HepG2 (cell line): ENCODE data around the gene TM4SF4. TPM values are rescaled to one million over a fixed set of nuclear protein-coding genes. Genes with fewer than 3 reads are reported as not detected.

Source experiments
- CAMTA2 ChIP-seq: sonication (generic); formaldehyde crosslinking; IDR thresholded peaks from 2 replicates; pipeline ENCODE4 v1.4.0; 2020; ENCODE audit warnings: mild to moderate bottlenecking, missing genetic modification reagents, borderline replicate concordance
- FOXA1 ChIP-seq, 2 experiments: fragments of 450-650 bp in 1 of 2; sonication (generic) in 1 of 2; formaldehyde crosslinking in 1 of 2; IDR thresholded peaks; 2 replicates each; pipeline versions ENCODE4 v1.4.0 to v1.6.1; 2016 to 2020; ENCODE audit warnings: missing genetic modification reagents in 1 of 2
- HNRNPH1 ChIP-seq: fragments of 200-400 bp; formaldehyde crosslinking; optimal IDR thresholded peaks from 2 replicates; pipeline ENCODE3; 2017; ENCODE audit warnings: mild to moderate bottlenecking, low read depth, low read length
- MED8 ChIP-seq: sonication (generic); formaldehyde crosslinking; IDR thresholded peaks from 2 replicates; pipeline ENCODE4 v1.8.1; 2023; ENCODE audit warnings: mild to moderate bottlenecking, missing genetic modification reagents; ENCODE audit not compliant: insufficient replicate concordance
- NFKB2 ChIP-seq: sonication (generic); formaldehyde crosslinking; IDR thresholded peaks from 2 replicates; pipeline ENCODE4 v1.4.0; 2020; ENCODE audit warnings: missing genetic modification reagents, borderline replicate concordance
- PHF8 ChIP-seq: sonication (generic); formaldehyde crosslinking; IDR thresholded peaks from 2 replicates; pipeline ENCODE4 v1.5.0; 2020; ENCODE audit warnings: missing genetic modification reagents
- REPIN1 ChIP-seq: sonication (generic); formaldehyde crosslinking; IDR thresholded peaks from 2 replicates; pipeline ENCODE4 v1.8.0; 2022; ENCODE audit warnings: missing genetic modification reagents, low read depth, mild to moderate bottlenecking, borderline replicate concordance
- SP2 ChIP-seq: sonication (generic); formaldehyde crosslinking; IDR thresholded peaks from 2 replicates; pipeline ENCODE4 v1.5.1; 2020; ENCODE audit warnings: mild to moderate bottlenecking, missing genetic modification reagents
- STAG1 ChIP-seq: sonication (generic); formaldehyde crosslinking; IDR thresholded peaks from 2 replicates; pipeline ENCODE4 v1.4.0; 2020; ENCODE audit warnings: missing genetic modification reagents
- ZFX ChIP-seq: sonication (generic); formaldehyde crosslinking; IDR thresholded peaks from 2 replicates; pipeline ENCODE4 v1.4.0; 2020; ENCODE audit warnings: mild to moderate bottlenecking, low read depth, missing genetic modification reagents, moderate library complexity
- ZNF292 ChIP-seq: sonication (generic); formaldehyde crosslinking; IDR thresholded peaks from 2 replicates; pipeline ENCODE4 v1.8.1; 2022; ENCODE audit warnings: mild to moderate bottlenecking, low read depth, missing genetic modification reagents, borderline replicate concordance
- ZSCAN31 ChIP-seq: sonication (generic); formaldehyde crosslinking; IDR thresholded peaks from 2 replicates; pipeline ENCODE4 v1.5.0; 2020; ENCODE audit warnings: low read depth, mild to moderate bottlenecking, missing genetic modification reagents
- polyA plus RNA-seq, 8 experiments: library from polyadenylated mRNA; depleted of rRNA in 3 of 8; stranded (reverse) in 7 of 8; unstranded in 1 of 8; fragments of >200 nt; fragmentation: Illumina TruSeq in 4 of 8; extraction: Trizol in 4 of 8; gene quantifications; 2 replicates each; pipeline versions ENCODE4 v1.2.1 to v1.2.3, GENCODE V29; 2011 to 2016; ENCODE audit warnings: low read depth in 4 of 8, missing spikeins in 1 of 8, mixed read lengths in 1 of 8; ENCODE audit not compliant: insufficient read depth in 1 of 8
- total RNA-seq, 5 experiments: library from RNA; depleted of rRNA; stranded (reverse); fragments of >200 nt; fragmentation: Illumina TruSeq; extraction: Trizol; gene quantifications; 2 replicates each; pipeline ENCODE4 v1.2.3, GENCODE V29; 2016; ENCODE audit warnings: low read depth in 1 of 5
- TF ChIP-seq, protein P1 (sequence below): sonication (generic); formaldehyde crosslinking; IDR thresholded peaks from 2 replicates; pipeline ENCODE4 v1.4.0; 2020; ENCODE audit warnings: missing genetic modification reagents
- TF ChIP-seq, protein P2 (sequence below): sonication (generic); formaldehyde crosslinking; IDR thresholded peaks from 2 replicates; pipeline ENCODE4 v1.4.0; 2020; ENCODE audit warnings: missing genetic modification reagents
- TF ChIP-seq, protein P3 (sequence below), 2 experiments: fragments of 450-650 bp in 1 of 2; sonication (generic) in 1 of 2; formaldehyde crosslinking in 1 of 2; IDR thresholded peaks; 2 replicates each; pipeline versions ENCODE4 v1.6.1 to v1.8.0; 2016 to 2022; ENCODE audit warnings: antibody characterized with exemption in 1 of 2, mild to moderate bottlenecking in 1 of 2, missing genetic modification reagents in 1 of 2

The TM4SF4 gene
- total and polyA plus RNA-seq, 2 of the 13 experiments (the other 11 are each of a cell fraction or from before 2014, with no cell fraction given): 0.63 to 0.95 TPM

DNA sequence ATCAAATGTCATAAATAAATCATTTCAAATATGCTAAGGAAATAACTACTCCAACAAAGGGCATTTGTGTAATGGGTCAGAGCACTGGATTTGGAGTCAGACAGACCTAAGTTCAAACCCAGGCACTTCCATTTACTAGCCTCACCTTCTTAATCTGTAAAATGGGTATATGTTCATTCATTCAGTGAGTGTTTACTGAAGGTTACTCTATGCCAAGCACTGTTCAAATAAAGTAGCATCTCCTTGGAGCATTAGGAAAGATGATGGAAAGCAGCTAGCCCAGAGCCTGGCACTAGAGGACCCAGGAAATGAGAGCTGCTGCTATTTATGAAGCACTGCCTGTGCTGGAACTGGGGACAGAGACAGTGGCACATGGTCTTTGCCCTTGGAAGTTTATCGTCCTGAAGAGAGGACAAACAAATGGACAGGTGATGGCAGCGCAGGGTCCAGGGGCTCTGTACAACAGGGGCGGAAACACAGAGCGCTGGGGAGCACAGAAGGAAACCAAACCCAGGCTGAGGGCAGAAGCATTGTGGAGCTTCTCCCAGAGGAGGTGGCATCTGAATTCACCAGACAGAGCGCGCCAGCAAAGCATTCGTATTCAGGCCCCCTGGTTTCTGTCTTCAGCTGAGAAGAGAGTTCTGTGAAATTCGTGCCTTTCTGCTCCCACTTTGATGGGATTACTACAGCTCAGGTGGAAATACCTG is 19.0 kb downstream of the TM4SF4 start (continued):
- TF ChIP-seq ZFX (CRISPR knock-in tag): no peak
- no peak for TF ChIP-seq SP2 (CRISPR knock-in tag)
- TF ChIP-seq ZSCAN31: 0 out of 2 replicates have a peak, but pooled peaks have one; percentile 64
- TF ChIP-seq, protein P1, sequence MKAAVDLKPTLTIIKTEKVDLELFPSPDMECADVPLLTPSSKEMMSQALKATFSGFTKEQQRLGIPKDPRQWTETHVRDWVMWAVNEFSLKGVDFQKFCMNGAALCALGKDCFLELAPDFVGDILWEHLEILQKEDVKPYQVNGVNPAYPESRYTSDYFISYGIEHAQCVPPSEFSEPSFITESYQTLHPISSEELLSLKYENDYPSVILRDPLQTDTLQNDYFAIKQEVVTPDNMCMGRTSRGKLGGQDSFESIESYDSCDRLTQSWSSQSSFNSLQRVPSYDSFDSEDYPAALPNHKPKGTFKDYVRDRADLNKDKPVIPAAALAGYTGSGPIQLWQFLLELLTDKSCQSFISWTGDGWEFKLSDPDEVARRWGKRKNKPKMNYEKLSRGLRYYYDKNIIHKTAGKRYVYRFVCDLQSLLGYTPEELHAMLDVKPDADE (CRISPR knock-in tag): no peak
- peak; percentile 19; the same call in 1 of the 2 replicates for TF ChIP-seq STAG1 (CRISPR knock-in tag)
- TF ChIP-seq FOXA1 (IDR thresholded peaks at IDR 0.05): no peak
- TF ChIP-seq FOXA1 (CRISPR knock-in tag; IDR thresholded peaks at IDR 0.05): peak; percentile 49; the same call in 1 of the 2 replicates
- TF ChIP-seq, protein P2, sequence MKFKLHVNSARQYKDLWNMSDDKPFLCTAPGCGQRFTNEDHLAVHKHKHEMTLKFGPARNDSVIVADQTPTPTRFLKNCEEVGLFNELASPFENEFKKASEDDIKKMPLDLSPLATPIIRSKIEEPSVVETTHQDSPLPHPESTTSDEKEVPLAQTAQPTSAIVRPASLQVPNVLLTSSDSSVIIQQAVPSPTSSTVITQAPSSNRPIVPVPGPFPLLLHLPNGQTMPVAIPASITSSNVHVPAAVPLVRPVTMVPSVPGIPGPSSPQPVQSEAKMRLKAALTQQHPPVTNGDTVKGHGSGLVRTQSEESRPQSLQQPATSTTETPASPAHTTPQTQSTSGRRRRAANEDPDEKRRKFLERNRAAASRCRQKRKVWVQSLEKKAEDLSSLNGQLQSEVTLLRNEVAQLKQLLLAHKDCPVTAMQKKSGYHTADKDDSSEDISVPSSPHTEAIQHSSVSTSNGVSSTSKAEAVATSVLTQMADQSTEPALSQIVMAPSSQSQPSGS (CRISPR knock-in tag): peak; percentile 26; the same call in 1 of the 2 replicates
- no peak; the same call in 1 of the 2 replicates for TF ChIP-seq CAMTA2 (CRISPR knock-in tag)
- TF ChIP-seq, protein P3, sequence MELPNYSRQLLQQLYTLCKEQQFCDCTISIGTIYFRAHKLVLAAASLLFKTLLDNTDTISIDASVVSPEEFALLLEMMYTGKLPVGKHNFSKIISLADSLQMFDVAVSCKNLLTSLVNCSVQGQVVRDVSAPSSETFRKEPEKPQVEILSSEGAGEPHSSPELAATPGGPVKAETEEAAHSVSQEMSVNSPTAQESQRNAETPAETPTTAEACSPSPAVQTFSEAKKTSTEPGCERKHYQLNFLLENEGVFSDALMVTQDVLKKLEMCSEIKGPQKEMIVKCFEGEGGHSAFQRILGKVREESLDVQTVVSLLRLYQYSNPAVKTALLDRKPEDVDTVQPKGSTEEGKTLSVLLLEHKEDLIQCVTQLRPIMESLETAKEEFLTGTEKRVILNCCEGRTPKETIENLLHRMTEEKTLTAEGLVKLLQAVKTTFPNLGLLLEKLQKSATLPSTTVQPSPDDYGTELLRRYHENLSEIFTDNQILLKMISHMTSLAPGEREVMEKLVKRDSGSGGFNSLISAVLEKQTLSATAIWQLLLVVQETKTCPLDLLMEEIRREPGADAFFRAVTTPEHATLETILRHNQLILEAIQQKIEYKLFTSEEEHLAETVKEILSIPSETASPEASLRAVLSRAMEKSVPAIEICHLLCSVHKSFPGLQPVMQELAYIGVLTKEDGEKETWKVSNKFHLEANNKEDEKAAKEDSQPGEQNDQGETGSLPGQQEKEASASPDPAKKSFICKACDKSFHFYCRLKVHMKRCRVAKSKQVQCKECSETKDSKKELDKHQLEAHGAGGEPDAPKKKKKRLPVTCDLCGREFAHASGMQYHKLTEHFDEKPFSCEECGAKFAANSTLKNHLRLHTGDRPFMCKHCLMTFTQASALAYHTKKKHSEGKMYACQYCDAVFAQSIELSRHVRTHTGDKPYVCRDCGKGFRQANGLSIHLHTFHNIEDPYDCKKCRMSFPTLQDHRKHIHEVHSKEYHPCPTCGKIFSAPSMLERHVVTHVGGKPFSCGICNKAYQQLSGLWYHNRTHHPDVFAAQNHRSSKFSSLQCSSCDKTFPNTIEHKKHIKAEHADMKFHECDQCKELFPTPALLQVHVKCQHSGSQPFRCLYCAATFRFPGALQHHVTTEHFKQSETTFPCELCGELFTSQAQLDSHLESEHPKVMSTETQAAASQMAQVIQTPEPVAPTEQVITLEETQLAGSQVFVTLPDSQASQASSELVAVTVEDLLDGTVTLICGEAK (IDR thresholded peaks at IDR 0.05): no peak
- TF ChIP-seq, protein P3 (CRISPR knock-in tag; IDR thresholded peaks at IDR 0.05): peak; percentile 66; the same call in 1 of the 2 replicates
- TF ChIP-seq PHF8: no peak
- TF ChIP-seq REPIN1 (CRISPR knock-in tag): no peak; the same call in 1 of the 2 replicates
- TF ChIP-seq NFKB2 (CRISPR knock-in tag): no peak
- TF ChIP-seq ZNF292 (CRISPR knock-in tag): peak; percentile 93; the same call in 1 of the 2 replicates
- TF ChIP-seq HNRNPH1: no peak
- TF ChIP-seq MED8: no peak
